NCI-H1694 treated with DMSO at 0.1 percent for 48 hours (cell line): ENCODE data around the gene PDGFRA.

Experiments
- DNase-seq: peaks from one replicate; lab custom pipeline; 2025; lab: John Stamatoyannopoulos, UW

PDGFRA gene

GRCh38 chr4:54255881-54256280 is 26.8 kb downstream of the PDGFRA start:
- DNase-seq = no peak

- no peak for DNase-seq
Observed at GRCh38 chr4:54256491-54257486, 27.7 kb downstream of the PDGFRA start.

- no peak for DNase-seq
Observed at GRCh38 chr4:54265366-54265765, 36.3 kb downstream of the PDGFRA start.

- no peak for DNase-seq
Observed at GRCh38 chr4:54268151-54268550, 39.1 kb downstream of the PDGFRA start.

GRCh38 chr4:54271464-54271863 is 42.4 kb downstream of the PDGFRA start:
- no peak for DNase-seq

GRCh38 chr4:54272051-54272450 is 43.0 kb downstream of the PDGFRA start:
- DNase-seq = no peak

GRCh38 chr4:54274264-54274663 is 45.2 kb downstream of the PDGFRA start:
- no peak for DNase-seq

- DNase-seq = no peak
Observed at GRCh38 chr4:54274795-54275665, 45.9 kb downstream of the PDGFRA start.

GRCh38 chr4:54276641-54277430 is 47.7 kb downstream of the PDGFRA start:
- no peak for DNase-seq

GRCh38 chr4:54277691-54278090 is 48.6 kb downstream of the PDGFRA start:
- no peak for DNase-seq

GRCh38 chr4:54278216-54278615 is 49.1 kb downstream of the PDGFRA start:
- no peak for DNase-seq

GRCh38 chr4:54281054-54281766 is 52.1 kb downstream of the PDGFRA start:
- DNase-seq = no peak

GRCh38 chr4:54282837-54283236 is 53.7 kb downstream of the PDGFRA start:
- DNase-seq = no peak

- no peak for DNase-seq
Observed at GRCh38 chr4:54289316-54289715, 60.2 kb downstream of the PDGFRA start.

- DNase-seq = no peak
Observed at GRCh38 chr4:54290980-54291379, 61.9 kb downstream of the PDGFRA start.

GRCh38 chr4:54296548-54297203 is 67.6 kb downstream of the PDGFRA start:
- DNase-seq = no peak

GRCh38 chr4:54308110-54308509 is 79.0 kb downstream of the PDGFRA start:
- DNase-seq = peak; percentile 72

GRCh38 chr4:54315561-54316538 is 86.8 kb downstream of the PDGFRA start:
- no peak for DNase-seq

- DNase-seq = no peak
Observed at GRCh38 chr4:54317690-54318089, 88.6 kb downstream of the PDGFRA start.
